HG03135 (cell line): ENCODE results near the gene PANX2.

Experiments
- ATAC-seq: cut with Tn5 transposase; IDR thresholded peaks from one replicate; pipeline ENCODE4 v1.9.1; 2021; ENCODE audit warnings: mild to moderate bottlenecking, moderate library complexity; ENCODE audit not compliant: unreplicated experiment

PANX2 gene

GRCh38 chr22:50211147-50211546 lies 40.6 kb downstream of the PANX2 start:
- ATAC-seq = no peak

DNA sequence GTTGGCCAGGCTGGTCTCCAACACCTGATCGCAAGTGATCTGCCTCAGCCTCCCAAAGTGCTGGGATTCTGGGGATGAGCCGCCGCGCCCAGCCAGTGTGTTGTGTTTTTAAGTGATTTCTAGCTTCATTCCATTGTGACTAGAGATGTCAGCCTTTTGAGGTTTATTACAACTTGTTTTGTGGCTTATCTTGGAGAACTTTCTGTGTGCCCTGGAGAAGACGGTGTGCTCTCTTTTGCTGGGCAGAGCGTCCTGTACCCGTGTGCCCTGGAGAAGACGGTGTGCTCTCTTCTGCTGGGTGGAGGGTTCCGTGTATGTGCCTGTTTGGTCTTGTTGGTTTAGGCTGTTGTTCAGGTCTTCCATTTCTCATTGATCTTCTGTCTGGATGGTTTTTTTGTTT lies 42.7 kb downstream of the PANX2 start:
- no peak for ATAC-seq

DNA sequence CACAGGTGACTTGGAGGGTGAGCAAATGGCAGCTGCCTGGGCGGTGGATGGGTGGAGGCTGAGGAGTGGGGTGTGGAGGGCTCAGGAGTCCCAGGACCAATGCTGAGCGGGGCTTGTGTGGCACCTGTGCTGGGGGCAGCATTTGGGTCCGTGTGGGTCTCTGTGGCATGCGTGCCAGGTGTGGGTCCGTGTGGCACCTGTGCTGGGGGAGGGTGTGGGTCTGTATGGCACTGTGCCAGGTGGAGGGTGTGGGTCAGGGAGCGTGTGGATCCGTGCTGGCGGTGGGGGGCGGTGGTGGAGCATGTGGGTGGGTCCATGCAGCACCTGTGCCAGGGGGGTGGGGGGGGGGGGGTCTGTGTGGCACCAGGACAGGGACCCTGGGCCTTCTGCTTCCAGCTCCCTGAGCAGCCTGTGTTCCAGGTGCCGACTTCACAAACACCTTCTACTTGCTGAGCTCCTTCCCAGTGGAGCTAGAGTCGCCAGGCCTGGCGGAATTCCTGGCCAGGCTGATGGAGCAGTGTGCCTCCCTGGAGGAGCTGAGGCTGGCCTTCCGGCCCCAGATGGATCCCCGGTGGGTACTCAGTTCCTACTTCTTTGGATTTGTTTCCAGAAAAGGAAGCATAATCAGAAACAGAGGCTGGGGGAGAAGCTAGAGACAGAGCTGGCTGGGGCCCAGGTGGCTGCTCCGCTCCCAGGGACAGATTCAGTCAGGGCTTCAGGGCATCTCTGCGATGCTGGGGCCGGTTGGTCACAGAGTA lies 44.9 kb downstream of the PANX2 start:
- no peak for ATAC-seq

- ATAC-seq = no peak
These were observed 45.6 kb downstream of the PANX2 start for GRCh38 chr22:50216055-50216683.

DNA sequence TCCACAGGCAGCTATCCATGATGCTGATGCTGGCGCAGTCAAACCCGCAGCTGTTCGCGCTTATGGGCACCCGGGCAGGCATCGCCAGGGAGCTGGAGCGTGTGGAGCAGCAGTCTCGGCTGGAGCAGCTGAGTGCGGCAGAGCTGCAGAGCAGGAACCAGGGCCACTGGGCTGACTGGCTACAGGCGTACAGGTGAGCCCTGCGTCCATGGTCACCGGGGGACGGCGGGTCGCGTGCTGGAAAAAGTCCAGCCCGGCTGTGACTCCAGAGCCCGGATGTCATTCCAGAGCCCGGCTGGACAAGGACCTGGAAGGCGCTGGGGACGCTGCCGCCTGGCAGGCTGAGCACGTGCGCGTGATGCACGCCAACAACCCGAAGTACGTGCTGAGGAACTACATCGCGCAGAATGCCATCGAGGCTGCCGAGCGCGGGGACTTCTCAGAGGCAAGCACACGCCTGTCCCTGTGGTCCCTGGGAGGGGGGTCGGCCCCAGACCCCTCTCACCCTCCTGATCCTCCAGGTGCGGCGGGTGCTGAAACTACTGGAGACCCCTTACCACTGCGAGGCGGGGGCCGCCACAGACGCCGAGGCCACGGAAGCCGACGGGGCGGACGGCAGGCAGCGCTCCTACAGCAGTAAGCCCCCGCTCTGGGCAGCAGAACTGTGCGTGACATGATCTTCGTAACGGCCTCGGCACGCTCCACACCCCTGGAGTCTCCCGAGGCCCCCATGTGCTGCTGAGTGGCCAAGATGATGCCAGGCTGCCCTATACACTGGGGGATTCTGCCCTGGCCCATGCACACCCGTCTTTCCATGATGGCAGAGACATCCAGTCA lies 46.4 kb downstream of the PANX2 start:
- ATAC-seq = no peak

DNA sequence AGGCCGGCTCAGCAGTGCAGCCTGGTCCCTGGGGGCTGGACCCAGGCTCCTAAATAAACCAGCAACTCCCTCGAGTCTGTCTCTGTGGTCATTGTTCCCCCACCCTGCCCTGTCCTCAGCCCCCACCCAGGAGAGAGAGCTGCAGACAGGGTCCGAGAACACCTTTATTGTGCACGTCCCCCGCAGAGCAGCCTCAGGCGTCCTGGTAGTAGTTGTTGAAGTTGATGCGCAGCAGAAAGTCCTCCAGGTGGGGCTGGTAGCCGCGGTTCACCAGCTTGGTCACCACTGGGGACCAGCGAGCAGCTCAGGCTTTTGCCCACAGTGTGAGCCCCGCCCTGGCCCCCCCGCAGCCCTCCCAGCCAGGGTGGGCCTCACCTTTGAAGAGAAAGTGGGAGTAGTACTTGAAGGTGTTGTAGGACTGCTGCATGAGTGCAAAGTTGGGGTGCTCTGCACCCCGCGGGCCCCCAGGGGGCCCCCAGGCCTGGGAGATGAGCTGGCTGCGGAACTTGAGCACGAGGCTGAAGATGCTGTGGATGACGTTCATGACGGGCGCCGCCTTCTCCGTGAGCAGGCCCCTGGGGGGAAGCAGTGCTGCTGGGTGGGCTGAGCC lies 47.1 kb downstream of the PANX2 start:
- ATAC-seq = no peak

- ATAC-seq = no peak
These were observed 47.8 kb downstream of the PANX2 start for GRCh38 chr22:50218153-50218995.

DNA sequence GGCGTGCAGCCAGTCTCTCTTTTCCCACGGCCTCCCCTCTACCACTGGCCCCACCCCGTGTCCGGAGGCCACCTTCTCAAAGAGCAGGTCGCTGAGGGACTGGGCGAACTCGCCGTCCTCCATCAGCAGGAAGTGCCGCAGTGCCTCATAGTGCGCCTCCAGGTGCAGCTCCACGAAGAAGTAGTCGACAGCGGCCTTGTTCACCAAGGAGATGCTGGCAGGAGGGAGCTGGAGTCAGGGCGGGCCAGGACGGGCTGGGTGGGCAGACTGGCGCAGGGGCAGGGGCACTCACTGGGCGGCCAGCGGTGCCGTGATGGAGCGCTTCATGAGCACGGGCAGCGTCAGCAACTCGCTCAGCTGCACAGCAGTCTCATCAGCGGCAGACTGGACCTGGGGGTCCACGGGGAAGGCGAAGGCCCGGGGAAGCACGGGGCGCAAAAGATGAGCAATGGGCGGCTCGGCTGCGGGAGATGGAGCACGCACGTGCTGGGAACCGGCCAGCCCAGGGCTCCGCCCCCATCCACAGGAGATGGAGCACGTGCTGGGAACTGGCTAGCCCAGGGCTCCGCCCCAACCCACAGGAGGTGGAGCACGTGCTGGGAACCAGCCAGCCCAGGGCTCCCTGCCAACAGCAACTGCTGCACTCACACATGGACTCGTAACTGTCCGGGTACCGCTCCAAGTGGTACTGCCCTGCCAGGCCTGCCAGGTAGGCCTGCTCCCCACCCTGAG lies 48.6 kb downstream of the PANX2 start:
- no peak for ATAC-seq

DNA sequence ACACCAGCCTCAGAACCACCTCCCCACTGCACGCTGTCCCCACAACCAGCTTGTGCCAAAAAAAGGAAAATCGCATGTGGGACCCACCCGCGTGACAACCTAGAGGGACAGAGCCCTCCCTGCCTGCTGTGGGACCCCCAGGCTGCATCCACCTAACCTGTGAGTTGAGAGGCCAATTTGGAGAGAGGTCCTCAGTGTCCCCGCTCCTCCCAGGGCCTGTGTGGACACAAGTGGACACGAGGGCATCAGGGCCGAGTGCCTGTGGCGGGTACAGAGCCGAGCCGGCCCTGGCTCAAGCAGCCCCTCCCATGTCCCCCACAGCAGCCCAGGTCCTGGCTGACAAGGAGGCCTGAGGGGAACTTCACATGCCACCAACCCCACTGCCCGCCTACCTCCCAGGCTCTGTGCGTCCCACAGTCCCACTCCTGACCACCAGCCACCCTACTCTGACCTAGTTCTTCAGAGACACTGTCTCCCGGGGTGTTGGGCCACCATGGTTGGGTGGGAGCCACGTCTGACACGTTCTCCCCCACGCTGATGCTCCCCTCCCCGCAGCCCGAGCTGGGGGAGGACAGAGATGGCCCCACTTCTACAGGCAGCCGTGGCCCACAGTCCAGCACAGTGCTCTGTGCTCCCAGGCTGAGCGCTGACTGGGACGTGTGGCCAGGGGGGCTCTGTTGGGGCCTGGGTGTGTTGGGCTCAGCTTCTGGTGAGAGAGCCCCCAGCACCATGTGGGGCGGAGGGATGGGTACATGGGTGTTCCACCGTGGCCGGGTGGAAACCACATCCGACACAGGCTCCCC lies 49.5 kb downstream of the PANX2 start:
- no peak for ATAC-seq

- ATAC-seq = no peak
These were observed 50.3 kb downstream of the PANX2 start for GRCh38 chr22:50220603-50221409.

- ATAC-seq = no peak
These were observed 51.1 kb downstream of the PANX2 start for GRCh38 chr22:50221410-50222300.

DNA sequence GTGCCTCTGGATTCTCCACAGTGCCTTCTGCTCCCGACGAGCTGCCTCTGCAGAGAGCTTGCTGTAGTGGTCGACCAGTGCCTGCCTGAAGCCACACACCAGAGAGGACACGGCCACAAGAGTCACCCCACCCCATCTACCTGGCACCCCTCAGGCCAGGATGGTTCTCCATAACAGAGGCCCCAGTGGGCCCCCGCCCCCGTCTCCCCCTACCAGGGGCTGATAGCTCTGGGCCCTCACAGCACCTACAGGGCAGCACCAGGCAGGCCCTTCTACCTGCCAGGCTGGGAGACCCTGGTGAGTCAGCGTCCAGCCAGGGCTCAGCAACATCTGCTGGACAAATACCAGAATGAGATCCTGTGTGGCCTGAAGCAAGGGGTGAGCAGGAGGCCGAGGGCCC lies 52.0 kb downstream of the PANX2 start:
- ATAC-seq = no peak

- ATAC-seq = no peak
These were observed 53.5 kb downstream of the PANX2 start for GRCh38 chr22:50224071-50224470.

DNA sequence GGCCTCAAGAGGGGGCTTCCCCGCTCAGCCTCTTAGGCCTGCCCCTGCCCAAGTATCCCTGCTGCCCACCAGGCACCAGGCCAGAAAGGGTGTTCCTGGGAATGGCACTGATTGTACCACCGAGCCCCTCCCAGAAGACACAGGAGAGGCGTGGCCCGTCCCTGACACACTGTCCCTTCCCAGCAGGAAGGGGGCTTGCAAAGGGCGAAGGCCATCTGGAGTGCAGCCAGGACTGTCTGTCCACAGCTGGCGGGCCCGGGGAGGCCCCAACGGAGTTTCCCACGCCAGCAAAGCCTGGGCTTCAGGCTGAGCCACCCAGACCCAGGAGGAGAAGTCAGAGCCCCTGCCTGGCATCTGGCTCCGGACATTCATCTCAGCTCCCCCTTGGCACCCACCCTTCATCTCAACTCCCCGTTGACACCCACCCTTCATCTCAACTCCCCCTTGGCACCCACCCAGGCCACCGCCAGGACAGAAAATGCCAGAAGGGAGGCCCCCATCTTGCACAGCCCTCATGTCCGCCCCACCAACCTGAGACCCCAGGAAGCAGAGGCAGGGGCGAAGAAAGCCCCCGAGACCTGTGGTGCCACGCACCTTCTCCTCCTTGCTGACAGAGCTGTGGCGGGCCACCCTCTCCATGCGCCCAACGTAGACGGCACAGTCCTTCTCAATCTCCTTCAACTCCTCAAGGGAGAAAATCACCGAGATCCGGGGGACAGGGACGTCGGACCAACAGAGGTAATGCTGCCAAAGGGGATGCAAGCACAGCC lies 54.9 kb downstream of the PANX2 start:
- no peak for ATAC-seq

DNA sequence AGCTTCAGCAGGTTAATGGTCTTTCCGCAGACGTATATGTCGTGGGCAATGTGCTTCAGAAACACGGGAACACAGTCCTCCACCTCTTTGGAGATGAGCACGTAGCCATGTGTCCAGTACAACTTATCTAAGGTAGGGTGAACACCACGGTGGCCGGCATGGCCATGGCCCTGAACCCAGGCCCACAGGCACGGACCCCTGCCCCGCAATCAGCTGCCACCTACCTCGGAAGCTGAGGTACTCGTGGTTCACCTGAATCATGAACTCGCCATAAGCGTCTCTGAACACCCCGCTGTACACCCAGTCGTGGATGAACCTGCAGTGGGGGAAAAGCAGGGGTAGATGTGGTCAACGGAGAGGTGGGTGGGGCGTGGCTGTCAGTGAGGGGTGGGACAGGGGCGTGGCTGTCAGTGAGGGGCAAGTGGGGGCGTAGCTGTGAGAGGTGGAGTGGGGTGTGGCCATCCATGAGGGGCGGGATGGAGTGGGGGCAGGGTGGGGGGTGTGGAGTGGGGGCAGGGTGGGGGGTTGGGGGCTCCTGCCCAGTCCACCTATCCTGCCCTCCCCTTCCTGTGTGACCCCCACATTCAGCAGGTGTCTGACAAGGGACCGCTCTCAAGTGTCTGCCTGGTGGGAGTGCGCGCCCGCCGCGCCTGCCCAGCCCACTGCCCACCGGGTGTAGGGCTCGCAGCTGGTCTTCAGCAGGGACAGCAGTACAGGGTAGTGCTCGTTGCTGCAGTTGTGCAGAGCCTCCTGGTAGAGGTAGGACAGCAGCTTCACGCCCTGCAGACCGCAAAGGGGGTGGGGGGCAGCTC lies 55.7 kb downstream of the PANX2 start:
- ATAC-seq = no peak

- ATAC-seq = no peak
These were observed 56.3 kb downstream of the PANX2 start for GRCh38 chr22:50226875-50227165.
